SK-N-MC (cell line): ENCODE results near the gene HOXB1.

Source experiments
- DNase-seq: peaks from one replicate; pipeline ENCODE4 v3.0.0-alpha.2; 2011; ENCODE audit warnings: low read depth, low spot score
- H3K27ac ChIP-seq: fragments of 200-600 bp; sonication (generic); 2 replicates; pipeline ENCODE4 v1.5.1; 2016; ENCODE audit warnings: mixed run types
- H3K36me3 ChIP-seq: fragments of 200-600 bp; sonication (generic); 2 replicates; pipeline ENCODE4 v1.6.1; 2017; ENCODE audit warnings: antibody characterized with exemption, low read length, mixed read lengths; ENCODE audit not compliant: insufficient read depth
- H3K4me3 ChIP-seq: fragments of 200-600 bp; sonication (generic); 2 replicates; pipeline ENCODE4 v1.5.1; 2016
- H3K9ac ChIP-seq: fragments of 200-600 bp; sonication (generic); 2 replicates; pipeline ENCODE4 v1.8.0; 2017; ENCODE audit warnings: mixed run types, mixed read lengths; ENCODE audit not compliant: insufficient read length
- H3K9me3 ChIP-seq: fragments of 200-600 bp; sonication (generic); 2 replicates; pipeline ENCODE4 v1.6.1; 2017; ENCODE audit warnings: low read depth, mild to moderate bottlenecking, antibody characterized with exemption, low read length, moderate library complexity, mixed read lengths
- EZH2 ChIP-seq: fragments of 200-600 bp; sonication (generic); IDR thresholded peaks from one replicate; pipeline ENCODE4 v1.6.1; 2017; ENCODE audit warnings: antibody characterized with exemption
- FOXP2 ChIP-seq: optimal IDR thresholded peaks from 2 replicates; pipeline ENCODE3; 2011; ENCODE audit warnings: mild to moderate bottlenecking, moderate library complexity; ENCODE audit not compliant: insufficient read depth; ENCODE audit errors: extremely low read length, control extremely low read depth
- POLR2AphosphoS5 ChIP-seq: IDR thresholded peaks from 2 replicates; pipeline ENCODE4 v1.6.1; 2012; ENCODE audit warnings: mild to moderate bottlenecking, low read depth, low read length, borderline replicate concordance

HOXB1 gene

DNA sequence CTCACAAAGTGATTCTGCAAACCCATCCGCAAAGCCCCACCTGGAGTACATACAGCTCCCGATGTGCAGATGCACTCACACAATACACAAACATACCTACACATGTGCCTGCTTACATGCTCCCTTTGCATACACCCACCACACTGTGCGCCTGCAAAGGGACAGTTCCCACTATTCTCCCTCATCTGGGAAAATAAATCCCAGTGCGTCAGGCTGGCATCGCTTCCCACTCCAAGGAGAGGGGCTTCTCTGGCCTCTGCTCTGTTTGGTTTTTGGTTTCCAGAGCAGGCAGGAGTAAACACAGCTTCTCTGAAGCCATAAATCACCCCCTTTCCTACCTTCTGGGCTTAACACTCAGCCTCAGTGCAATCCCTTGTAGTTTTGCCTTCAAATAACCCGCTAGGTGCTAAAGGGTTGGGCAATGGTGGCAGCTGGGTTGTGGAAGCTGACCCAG, 32.6 kb upstream of the HOXB1 start:
- DNase-seq: no peak
- TF ChIP-seq POLR2AphosphoS5: no peak
- no peak for TF ChIP-seq FOXP2
- no peak for TF ChIP-seq EZH2
- Histone ChIP-seq H3K4me3 (no peak overlapping the region), H3K27ac (no peak overlapping the region), H3K9me3 (no peaks in the 10 kb centered on the region), H3K36me3 (no peaks in the 10 kb centered on the region), H3K9ac (no peak overlapping the region)

DNA sequence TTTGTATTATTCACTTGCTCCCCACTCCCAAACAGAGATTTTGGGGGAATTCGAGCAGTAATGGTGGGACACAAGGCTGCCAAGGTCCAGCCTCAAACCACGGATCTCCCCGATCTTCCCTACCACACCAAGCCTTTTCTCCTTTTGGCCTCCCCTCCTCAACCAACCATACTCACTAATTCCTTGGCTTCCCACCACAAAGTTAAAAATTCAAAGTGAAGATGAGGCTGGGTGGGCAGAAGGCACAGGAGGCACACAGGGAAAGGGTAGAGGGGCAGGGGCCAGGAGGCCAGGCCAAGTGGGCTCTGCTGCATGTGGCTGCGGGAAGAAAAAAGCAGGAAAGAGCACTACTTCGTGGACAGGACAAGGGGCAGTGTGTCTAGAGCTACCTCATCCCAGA, 32.1 kb upstream of the HOXB1 start:
- Histone ChIP-seq H3K9ac (no peak overlapping the region), H3K4me3 (no peak overlapping the region), H3K9me3 (no peaks in the 10 kb centered on the region), H3K36me3 (no peaks in the 10 kb centered on the region), H3K27ac (no peak overlapping the region)
- no peak for DNase-seq
- TF ChIP-seq FOXP2 (no peak), POLR2AphosphoS5 (no peak), EZH2 (no peak)

DNA sequence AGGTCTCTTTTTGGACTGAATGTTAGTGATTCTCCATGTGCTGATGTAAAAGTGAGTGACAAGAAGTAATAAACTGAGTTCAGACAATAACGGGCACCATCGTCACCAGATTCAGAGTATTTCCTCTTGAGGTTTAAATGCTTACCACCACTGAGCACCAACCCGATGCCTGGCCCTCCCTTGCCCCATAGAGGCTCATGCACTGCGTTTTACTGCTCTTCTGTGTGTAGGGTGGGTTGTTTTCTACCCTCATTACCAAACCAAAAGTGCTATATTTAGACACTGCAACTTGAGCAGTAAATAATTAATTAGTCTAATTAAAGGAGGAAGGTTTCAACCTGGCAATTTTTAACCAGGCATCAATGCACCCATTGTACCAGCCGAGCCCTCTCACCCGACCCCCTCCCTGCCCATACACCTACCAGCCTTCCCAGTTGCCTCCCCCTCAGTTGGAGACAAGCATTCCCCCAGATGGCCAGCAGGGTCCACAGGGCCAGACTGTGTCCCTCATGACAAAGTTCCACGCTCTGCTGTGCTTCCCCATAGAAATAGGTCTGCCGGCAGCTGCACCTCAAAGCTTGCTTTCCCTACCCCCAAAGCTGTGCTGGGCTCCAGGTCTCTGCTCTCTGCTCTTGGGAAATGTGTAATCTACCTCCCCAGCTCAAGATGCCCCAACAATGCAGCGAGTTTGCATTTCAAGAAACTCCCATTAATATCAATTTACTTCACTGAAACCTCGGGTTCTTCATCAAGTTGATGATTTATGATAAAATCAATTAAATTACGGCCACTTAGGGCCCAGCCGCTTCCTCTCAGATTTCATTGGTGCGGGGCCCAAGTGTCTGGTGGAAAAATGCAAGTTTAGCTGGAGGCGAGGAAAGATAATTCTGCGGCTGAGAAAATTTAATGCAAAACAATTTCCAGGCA, 31.3 kb upstream of the HOXB1 start:
- H3K4me3 ChIP-seq: no peak overlapping the region
- H3K36me3 ChIP-seq: no peaks in the 10 kb centered on the region
- no peak overlapping the region for H3K9ac ChIP-seq
- H3K27ac ChIP-seq: no peak overlapping the region
- H3K9me3 ChIP-seq: no peaks in the 10 kb centered on the region
- TF ChIP-seq FOXP2: no peak
- no peak for TF ChIP-seq EZH2
- TF ChIP-seq POLR2AphosphoS5: no peak; the same call in 1 of the 2 replicates
- DNase-seq: no peak

DNA sequence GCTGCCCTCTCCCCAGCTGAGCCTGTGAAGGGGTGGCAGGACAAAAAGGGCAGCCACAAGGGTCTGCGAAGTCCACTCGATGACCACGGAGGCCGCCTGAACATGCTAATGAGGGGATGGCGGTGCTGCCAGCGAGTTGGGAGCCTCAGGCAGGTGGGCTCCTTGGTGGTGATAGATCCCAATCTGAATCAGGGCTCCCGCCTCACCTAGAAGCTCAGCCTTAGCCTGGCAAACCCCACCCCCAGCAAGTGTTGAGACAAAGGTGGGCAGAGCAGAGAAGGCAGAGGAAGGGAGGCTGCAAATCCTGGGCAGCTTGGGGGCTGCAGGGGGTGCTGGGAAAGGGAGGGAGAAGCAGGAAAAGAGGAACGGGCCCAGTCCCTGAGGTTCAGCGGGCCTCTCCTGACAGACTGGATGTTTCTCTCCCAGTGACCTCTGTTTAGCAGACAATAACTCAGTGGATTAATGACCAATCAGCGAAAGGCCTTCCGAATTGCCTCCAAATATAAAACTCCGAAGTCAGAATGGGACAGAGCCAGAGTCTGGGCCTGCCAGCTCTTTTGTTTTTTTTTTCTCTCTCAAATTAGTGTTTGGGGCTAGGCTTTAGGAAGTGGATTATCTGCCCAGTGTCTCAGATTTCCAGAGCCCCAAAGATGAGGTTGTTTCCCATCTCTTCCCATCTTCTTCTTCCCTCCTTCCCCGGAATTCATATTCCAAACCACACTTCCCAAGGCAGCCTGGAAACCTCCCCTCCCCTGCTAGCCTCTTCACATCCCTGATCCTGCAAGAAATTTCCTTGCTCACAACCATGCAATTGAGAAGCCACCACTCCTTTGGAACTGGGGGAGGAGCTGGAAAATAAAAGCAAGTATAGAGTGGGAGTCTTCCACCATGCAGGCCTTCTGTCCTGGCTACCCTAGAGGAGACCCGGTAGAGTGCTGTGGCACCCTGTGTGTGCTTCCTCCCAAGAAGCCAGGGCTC, 29.3 kb upstream of the HOXB1 start:
- no peak for DNase-seq
- Histone ChIP-seq H3K9ac (no peak overlapping the region), H3K36me3 (no peaks in the 10 kb centered on the region), H3K9me3 (no peaks in the 10 kb centered on the region), H3K4me3 (no peak overlapping the region), H3K27ac (no peak overlapping the region)
- TF ChIP-seq POLR2AphosphoS5 (no peak), EZH2 (no peak), FOXP2 (no peak)

DNA sequence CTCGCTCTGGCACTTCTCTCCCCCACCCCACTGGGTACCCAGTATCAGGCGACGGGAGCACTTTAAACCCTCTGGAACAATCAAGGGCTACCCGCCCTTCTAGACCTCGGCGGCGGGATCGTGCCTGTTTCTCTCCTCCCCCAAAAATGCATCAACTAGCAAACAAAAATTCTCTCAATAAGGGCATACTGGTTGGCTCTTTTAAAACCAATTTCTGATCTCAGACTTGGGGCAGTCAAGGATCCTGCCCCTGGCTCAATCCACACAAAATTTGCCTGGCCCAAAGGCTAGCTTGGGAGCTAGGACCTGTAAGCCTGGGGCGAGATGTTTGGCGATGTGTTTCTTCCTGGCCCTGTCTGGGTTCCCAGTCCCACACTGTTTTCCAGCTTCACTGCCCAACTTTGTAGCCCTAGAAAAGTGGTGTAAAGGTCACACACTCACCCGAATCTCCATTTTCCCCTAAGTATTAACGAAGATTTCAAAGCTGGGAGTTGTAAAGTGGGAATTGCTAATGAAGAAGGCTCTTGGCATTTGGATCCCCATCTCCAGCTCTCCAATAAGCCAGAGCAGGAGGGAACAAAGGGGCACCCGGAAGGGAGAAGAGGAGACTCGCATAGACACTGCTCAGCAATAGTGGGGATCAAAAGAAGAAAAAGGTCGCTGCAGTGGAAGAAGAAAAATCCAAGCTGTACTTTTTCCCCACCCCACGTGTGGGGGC, 28.5 kb upstream of the HOXB1 start:
- Histone ChIP-seq H3K36me3 (no peaks in the 10 kb centered on the region), H3K27ac (no peak overlapping the region), H3K9ac (no peak overlapping the region), H3K9me3 (no peaks in the 10 kb centered on the region), H3K4me3 (no peak overlapping the region)
- no peak for TF ChIP-seq FOXP2
- no peak for TF ChIP-seq EZH2
- TF ChIP-seq POLR2AphosphoS5: no peak
- no peak for DNase-seq

DNA sequence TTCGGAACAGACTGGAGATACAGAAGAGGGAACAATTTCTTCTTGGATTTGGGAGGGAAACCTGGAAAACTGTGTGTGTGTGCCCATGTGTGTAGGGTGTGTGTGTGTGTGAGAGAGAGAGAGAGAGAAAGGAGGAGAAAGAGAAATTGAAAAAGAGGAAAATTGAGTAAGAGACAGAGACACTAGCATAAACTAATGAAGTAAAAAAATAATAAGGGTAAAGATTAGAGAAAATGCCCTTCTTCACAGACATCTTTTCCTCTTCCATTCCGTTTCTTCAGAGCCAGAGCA, 28.0 kb upstream of the HOXB1 start:
- TF ChIP-seq EZH2 (no peak), POLR2AphosphoS5 (no peak), FOXP2 (no peak)
- no peak overlapping the region for H3K4me3 ChIP-seq
- H3K27ac ChIP-seq: no peak overlapping the region

DNA sequence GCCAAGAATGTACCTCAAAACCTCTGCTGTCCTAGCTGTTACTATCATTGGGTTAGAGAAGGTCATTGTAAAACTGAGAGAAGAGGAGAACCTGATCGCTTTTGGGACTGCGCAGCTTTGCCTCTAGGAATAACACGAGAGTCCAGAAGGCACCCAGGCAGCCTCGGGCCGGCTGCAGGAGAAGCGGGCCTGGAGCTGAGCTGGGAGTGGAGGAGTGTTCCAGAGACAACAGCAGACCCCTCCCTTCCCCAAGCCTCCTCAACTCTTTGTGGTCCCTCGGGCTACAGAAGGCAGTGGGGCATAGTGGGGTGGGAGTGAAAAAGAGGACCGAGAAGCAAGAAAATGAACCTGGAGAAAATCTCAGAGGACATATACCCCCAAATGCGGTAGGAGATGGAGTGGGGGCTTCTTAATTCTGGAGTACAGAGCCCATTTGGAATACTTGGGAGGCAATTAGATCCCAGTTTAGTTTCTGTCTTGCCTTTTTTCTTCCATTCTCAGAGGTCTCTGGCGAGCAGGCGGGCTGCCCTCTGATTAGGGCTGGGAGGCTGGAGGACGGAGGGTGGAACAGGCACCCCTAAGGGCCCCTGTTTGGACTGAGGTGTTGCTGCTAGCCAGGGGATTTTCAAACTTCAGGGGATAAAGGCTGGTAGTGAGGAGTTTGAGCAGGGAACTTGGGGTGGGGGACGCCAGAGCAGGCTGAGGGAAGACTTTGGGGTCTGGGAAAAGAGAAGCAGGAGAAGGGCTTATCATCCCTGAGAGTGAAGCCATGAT, 27.4 kb upstream of the HOXB1 start:
- no peak overlapping the region for H3K27ac ChIP-seq

More for the DNA sequence above, 28.0 kb upstream of the HOXB1 start:
- Histone ChIP-seq H3K9ac (no peak overlapping the region), H3K9me3 (no peaks in the 10 kb centered on the region), H3K36me3 (no peaks in the 10 kb centered on the region)
- no peak for DNase-seq

More for the DNA sequence above, 27.4 kb upstream of the HOXB1 start:
- TF ChIP-seq FOXP2: no peak
- TF ChIP-seq EZH2: no peak
- no peak for TF ChIP-seq POLR2AphosphoS5
- Histone ChIP-seq H3K9me3 (no peaks in the 10 kb centered on the region), H3K9ac (no peak overlapping the region), H3K4me3 (no peak overlapping the region), H3K36me3 (no peaks in the 10 kb centered on the region)
- DNase-seq: no peak
